Measurements from ENCODE around the gene ME3.

ME3 gene

DNA sequence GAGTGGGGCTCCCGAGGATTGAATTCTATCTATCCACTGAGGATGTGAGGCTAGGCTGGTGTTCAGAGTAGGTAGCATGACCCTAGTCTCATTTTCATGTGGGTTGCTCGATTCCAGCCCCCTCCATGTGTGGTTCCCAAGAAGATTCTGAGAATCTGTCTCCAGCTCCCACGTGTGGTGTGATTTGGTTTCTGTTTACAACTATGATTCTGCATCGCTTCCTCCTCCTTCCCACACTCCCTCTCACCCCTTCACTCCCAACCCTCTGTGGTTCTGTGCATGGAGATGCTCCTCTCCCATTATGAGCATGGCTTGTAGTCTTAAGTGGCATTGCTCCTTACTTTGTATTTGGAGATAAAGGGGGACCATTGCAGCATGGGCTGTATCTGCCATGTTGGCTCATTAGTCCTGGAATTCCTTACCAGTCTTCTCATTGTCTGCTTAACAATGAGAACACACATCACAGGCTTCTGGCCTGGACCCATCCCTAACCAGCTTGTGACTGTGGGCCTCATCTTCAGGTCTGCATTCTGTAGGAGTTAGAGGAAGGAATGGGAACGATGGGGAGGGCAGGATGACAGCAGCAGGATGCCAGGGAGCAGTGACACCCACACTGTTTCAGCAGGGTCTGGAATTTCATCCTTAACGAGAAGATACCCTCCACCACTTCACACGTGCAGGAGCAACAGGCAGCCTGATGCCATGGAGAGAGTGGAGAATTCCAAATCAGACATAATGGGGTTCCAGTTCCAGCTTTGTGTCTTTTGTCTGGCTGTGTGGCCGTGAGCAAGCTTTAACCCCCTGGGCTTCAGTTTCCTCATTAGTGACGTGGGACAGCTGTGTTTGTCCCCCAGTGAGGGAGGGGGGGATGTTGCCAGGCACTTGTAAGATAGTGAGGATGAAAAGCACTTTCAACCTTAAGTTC, 211.7 kb downstream of the ME3 start:
- no peak for DNase-seq (ENCODE audit: low read depth in 2 of 2)

DNA sequence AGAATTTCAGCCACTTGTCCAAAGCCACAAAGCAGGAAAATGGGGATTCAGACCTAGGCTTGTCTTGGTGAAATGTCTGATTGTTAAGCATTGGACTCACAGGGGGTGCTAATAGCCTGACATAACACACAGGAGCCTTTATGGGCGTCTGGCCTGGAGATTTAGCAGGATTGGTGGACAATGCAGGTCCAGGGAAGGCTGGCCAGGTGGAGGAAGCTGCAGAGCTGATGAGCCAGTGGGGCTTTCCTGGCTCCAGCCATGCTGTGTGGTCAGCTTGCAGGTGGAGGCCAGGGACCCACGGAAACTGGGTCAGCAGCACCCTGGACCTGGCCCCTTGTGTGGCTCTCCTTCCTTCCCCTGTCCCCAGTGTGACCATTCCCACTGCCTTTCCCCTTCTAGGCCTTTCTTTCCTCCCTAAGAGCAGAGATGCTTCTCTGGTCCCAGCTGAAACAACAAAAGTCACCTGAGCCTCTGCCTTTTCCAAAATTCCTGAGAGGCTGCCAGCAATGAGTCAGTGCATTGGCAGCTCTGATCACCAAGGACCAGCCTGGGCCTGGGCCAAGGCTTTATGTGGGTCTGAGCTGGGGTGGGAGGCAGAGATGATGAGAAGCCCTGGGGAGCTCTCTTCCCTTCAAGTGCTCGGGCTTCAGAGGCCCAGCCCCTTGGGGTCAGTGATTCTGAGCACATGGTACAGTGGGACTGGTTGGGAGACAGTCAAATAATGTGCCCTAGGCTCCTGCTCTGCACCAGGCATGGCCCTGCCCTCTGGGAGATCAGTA, 212.5 kb downstream of the ME3 start:
- no peak for DNase-seq (ENCODE audit: low read depth in 2 of 2)

DNA sequence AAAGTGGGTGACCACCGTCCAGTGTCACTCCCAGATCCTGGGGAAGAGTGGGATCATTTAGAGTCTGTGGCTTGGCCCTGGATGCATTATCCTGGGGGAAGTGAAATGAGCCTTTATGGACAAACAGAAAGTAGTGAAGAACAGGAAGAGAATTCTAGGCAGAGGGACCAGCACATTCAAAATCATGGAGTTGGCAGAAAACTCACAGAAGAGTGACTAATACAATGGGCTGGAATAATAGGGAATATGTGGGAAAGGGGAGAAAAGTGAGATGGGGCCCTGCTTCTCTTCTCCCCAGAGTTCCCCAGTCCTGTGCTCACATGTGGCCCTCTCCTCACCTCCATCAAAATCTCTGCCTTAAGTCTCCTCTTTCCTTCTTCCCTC, 213.4 kb downstream of the ME3 start:
- DNase-seq (ENCODE audit: low read depth in 2 of 2) = no peak

DNA sequence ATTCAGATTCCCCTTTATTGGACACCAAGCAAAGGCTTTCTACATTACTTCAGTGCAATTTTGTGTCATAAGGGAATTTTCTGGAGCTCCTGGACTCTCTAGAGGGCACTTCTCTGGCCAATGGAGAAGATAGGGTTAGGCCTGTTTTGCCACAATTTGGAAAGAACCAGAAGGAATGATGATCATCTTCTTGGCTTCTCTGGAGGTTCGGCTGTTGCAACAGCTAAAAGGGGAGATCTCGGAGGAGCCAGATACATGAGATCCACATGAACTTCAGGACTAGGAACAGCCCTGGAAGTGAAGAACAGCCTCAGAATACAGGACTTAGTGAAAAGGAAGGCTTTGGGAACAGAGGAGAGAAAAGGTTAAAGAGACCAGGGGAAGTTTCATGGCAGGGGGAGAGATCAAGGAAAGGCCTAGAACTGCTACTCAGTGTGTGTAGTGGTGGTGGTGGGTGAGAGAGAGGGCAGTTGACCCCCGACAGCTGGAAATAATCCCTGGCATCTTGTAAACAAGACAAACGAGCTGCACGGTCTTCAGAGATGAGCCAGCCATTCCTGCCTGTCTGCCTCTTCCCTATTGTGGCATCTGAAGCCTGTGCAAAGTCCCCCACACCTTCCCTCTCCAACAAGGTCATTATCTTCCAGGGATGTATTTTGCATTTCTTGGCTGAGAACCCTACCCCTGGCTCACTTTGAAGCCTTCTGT, 214.0 kb downstream of the ME3 start:
- no peak for DNase-seq (ENCODE audit: low read depth in 2 of 2)

DNA sequence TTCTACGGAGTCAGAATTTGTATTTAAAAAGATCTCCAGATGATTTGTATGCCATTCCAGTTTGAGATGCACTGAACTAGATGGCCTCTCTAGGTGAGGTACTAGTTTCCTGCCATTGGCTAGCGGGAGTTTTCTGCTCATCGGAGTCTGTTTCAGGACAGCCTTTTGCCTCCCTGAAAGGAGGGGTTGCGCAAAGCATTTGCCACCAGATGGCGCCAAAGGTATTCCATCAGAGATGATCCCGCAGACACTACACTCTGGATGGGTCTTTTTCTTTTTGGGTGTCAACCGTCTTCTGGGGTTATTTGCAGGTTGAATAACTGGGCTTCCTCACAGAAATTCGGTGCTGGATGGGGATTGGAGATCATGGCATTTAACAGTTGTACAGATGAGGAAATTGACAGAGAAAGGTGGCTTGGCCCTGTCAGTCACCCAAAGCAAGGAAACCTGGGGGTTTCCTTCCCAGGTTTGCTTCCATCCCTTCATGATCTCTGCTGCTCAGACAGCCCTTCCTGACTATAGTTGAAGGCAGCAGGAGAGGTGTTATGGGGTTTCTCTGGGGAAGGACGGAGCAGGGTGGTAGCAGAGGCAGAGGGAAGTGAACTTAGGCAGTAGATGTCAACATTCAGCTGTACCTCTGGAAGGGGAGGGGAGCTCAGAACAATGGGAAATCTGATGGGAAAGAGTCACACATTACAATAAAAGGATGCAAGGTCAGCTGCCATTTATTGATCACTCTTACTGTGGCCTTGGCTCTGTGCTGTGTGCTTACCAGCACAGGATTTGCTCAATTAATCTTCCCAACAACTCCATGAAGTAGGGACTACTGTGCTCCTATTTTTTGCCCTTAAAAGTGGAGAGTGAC, 216.1 kb downstream of the ME3 start:
- DNase-seq (ENCODE audit: low read depth in 2 of 2) = peak; percentile 9 to 51

DNA sequence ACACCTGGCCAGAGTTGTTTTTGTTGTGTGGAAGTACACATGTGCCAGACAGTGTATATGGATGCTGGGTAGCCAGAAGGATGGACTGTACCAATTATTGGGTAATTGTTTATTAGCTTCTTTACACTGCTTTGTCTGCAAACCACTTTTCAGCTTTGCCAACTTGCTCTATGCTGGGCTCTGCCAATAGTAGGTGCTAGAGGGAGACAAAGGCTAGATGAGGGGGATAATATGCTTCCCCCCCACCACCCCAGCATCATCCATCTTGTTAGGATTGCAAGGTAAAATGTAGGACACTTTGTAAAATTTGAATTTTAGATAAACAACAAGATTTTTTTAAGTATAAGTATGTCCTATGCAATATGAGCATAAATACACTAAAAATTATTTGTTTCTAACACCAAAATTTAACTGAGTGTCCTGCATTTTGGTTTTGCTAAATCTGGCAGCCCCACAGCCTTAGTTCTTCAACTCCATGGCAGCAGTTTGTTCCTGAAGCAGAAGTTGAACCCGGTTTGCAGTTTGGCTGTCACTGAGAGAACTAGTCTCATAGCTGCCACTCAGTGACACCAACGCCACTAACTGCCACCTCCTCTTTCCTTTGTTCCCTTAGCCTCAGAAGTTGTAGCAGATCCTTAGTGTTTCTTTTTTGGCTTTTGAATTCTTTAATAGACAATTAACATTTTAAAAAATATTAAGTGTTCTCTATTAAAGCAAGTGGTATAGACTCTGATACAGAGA, 219.0 kb downstream of the ME3 start:
- no peak for DNase-seq (ENCODE audit: low read depth in 2 of 2)

DNA sequence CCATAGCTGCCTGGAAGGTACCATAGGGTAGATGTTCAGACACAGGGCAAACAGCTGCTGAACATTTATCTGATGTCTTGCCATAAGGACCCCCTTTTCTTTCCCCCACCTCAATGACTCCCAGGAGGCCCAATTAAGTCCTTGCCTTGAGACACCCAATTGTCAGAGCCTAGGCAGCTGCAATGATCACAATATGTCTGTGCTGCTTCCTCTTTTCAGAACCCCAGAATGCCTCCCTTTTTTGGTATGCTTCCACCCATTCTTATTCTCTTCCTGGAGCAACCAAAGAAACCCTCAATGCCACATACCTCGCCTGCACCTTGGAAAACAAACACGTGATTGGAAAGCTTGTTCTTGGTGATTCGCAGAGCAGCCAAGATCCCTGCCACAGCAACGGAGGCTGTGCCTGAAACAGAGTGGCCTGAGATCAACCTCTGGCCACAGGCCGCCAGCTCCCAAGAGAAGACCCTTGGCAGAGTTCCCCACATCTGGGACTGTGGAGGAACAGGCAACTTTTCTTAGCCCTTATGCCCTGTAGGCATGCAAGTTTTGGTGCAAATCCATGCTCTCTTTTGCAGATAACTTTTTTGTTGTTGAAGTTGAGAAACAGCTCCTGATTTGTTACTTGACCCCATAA, 222.3 kb downstream of the ME3 start:
- no peak for DNase-seq (ENCODE audit: low read depth in 2 of 2)

DNA sequence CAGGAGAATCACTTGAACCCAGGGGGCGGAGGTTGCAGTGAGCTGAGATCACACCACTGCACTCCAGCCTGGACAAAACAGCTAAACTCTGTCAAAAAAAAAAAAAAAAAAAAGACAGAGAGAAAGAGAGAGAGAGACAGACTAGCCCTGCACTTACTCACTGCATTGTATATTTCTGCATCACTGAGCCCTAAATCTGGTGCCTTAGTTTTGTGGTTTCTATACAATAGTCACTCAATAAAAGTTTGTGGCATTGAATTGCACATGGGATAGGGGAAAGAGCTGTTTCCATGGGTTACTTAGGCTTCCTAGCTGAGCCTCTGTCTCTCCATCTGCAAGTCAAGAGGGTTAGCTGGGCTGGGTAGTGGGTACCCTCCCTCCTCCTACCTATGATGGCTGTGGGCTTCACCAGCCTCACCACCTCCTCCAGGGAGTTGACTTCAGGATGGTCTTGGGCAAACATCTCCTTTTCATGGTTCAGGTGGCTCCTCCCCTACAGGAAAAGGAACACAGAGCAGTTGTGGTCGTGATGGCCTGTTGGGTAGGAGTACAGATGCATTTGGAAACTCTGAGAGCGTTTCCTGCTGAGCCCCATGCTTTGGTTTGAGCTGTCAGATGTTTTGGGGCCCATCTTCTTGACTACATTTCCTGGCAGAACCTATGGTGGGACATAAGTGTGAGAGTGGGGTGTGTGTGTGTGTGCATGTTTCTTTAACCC, 224.5 kb downstream of the ME3 start:
- no peak for DNase-seq (ENCODE audit: low read depth in 2 of 2)

DNA sequence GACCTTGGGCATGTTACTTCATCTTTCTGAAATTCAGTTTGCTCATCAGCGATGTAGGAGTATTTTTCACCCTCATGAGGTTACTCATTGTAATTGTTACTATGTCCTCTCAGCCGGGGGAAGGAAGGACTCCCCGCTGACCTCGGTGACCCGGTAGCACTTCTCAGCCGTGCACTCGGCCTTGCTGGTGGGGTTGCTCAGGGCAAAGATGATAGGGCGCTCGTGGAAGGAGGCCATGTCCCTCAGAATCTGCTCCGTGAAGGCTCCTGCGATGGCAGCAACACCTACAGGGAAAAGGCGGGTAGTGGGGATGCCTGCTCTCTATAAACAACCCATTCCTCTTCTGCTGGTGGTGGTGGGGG, 225.5 kb downstream of the ME3 start:
- no peak for DNase-seq (ENCODE audit: low read depth in 2 of 2)

DNA sequence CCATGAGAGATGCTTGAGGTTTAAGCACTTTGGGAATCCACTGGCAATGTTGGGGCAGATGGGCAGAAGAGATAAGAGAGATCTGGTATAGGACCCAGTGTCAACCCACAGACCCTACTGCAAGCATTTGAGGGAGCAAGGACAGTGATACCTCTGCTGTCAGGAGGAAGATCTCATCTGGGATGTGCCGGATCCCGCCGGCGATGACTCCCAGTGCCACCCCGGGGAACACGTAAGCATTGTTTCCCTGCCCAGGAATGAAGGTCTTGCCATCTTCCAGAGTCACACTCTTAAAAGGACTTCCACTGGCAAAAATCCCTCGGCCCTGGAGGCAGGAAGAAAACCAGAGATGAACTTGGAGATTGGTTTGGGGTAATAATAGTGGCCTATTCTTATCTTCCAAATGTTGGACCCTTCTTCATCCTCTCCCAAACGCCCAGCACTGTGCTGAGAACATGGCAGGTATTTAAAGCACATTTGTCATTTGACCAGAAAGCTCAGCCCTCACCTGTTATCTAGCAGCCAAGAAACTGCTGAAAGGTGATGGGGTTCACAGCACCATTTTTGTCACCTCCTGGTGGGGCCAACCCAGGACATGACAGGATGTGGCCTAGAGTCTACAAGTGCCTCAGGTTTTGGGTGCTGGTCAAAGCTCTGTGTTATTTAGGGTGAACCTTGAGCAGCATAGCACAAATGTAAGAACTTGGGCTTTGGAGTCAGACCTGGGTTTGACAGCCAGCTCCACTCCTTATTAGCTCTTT, 226.1 kb downstream of the ME3 start:
- DNase-seq (ENCODE audit: low read depth in 2 of 2) = no peak

DNA sequence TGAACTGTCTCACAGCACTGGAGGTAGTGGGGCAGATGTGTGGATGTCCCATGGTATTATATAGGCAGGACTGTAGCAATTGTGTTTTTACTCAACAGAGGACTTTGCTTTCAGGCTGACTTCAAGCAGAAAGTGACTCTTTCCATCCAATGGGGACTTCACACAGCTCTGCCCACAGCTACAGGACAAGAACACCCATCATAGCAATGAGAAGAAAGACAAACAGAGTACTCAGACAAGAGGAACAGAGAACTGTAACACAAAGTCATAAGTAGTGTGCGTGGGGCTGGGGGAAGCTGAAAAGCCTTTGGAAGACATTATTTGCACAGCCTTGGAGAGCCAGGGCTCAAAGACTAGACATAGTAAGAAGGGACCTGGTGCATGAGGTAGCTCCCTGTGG, 227.4 kb downstream of the ME3 start:
- DNase-seq (ENCODE audit: low read depth in 2 of 2) = no peak

DNA sequence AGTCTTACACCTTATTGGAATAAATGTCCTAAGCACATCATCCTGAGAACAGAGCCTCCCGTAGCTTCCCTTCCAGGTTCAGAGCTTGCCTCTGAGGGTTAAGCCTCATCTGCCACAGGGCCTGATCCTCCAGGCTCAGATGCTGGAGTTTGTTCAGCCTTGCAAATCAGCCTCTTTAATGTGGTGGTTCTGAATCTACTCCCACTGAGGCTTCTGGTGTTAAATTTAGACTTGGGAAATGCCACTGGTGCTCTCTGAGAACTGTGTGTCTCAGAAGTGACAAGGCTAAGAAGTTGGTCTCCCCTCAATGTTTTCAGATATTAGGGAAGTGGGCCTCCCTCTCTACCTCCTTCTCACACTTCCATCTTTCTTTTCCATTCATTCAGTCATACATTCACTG, 229.0 kb downstream of the ME3 start:
- DNase-seq (ENCODE audit: low read depth in 2 of 2) = no peak

DNA sequence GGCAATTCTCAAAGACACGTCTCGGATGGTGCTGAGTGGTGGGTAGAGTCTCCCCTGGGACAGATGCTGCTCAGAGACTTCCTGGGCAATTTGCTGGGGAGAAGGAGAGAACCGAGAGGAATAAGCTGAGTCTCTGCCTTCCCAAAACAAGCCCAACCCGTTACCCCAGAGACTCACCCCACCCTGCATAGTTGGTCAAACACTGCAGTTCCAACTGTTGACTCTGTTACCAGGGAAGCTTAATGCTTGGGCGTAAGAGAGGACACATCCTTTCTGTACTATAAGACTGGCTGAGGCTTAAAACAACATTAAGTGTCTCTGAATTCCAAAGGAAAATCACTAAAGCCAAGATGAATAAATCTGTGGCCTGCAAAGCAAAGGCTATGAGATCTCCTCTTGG, 229.6 kb downstream of the ME3 start:
- no peak for DNase-seq (ENCODE audit: low read depth in 2 of 2)

DNA sequence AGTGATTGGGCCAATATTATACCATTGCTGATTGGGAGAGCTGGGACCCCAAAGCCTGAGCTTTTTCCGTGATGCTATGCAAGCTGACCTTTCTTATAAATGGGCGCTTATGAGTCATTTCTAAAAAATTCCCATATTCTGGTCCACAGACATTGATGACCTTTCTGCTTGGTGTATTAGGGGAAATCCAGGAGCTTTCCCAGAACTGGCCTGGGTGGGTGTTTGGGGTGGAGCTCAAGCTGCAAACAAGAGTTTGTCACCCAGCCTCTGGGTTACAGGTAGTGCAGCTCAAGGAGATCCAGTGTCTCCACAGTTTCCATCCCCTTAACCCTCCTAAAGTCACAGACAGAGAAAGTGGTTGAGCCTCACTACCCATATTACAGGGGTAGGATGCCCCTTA, 230.0 kb downstream of the ME3 start:
- DNase-seq (ENCODE audit: low read depth in 2 of 2) = no peak

DNA sequence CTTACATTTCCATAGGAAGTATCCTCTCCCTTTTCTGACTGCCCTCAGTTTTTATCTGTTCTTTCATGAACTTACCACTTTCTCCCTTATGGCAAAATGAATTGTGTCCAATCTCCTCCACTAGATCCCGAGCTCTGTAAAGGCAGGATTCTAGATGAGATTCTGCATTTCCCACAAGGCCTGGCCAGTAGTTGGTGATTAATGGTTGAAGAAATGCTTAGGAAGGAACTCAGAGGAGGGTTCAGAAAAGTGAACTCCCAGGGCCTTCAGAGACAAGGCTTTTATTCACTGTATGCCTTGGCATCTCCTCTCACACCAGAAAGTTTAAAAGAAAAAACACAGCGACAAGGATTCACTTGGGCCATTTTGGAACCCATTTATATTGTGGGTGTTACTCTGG, 231.6 kb downstream of the ME3 start:
- no peak for DNase-seq (ENCODE audit: low read depth in 2 of 2)

DNA sequence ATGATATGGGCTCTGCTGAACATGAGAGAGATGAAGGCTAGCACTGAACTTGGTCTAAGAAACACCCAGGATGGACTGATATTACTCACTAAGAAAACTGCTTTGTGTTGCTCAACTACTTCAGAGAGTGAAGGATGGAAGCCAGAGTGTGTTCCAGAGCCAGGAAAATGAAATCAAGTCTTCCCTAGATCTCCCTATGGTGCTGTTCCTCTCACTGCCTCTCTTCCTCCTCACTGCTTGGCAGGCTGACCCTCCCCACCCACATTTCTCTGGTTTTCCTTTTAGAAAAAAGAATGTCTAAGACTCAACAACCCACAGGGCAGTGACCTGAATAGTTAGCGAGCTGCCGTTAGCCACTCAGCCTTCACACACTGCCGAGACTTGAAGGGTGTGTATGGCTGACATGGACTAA, 232.1 kb downstream of the ME3 start:
- DNase-seq (ENCODE audit: low read depth in 2 of 2) = no peak

DNA sequence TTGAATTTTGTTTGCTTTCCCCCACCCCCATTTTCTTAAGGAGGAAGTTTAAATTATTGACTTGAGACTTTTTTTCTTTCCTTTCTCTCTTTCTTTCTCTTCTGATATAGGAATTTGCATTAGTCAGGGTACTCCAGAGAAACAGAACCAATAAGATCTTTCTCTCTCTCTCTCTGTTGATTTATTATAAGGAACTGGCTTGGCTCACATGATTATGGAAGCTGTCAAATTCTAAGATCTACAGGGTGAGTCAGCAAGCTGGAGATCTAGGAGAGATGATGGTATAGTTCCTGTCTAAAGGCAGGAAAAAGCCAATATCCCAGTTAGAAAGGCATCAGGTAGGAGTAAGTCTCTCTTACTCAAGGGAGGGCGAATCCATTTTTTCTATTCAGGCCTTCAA, 233.7 kb downstream of the ME3 start:
- no peak for DNase-seq (ENCODE audit: low read depth in 2 of 2)

DNA sequence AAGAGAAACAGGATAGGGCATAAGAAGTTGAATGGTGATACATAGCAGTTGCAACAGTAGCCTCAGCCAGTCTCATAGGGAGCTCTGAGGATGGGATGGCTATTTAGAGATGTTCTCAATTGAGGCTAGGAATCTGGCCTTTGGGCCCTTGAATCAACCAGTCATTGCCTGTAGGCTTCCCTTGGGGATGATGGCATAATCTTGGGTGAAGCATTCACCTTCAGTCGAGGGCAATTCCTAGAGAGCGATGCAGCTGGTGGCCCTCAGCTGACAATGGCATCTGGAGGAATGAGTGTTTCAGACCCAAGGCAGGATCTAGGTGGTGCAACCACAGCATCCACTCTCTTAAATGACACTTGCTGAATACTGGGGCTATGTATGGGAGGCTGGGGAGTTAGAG, 236.7 kb downstream of the ME3 start:
- no peak for DNase-seq (ENCODE audit: low read depth in 2 of 2)
